HEK293 (cell line): ENCODE results near the gene SCP2D1.

Source experiments
- CTCF ChIA-PET: fragments of 350-600 bp; formaldehyde crosslinking; extraction: SDS; loops from one replicate; lab custom pipeline; 2021; ENCODE audit warnings: antibody characterized with exemption; lab: Yijun Ruan, JAX
- POLR2A ChIA-PET: fragments of 300-600 bp; formaldehyde crosslinking; extraction: SDS; loops from one replicate; lab custom pipeline; 2020; ENCODE audit warnings: antibody characterized with exemption, inconsistent platforms; lab: Yijun Ruan, JAX
- H3K27ac ChIP-seq: fragments of 200-500 bp; sonication (Bioruptor generic); 2 replicates; pipeline ENCODE4 v1.5.1; 2014; ENCODE audit warnings: low read depth, low read length, control low read depth, inconsistent platforms; ENCODE audit errors: extremely low read depth
- H3K36me3 ChIP-seq, 2 experiments: fragments of 200-500 bp in 1 of 2; sonication (Bioruptor generic) in 1 of 2; 1 replicate in 1 of 2; 2 replicates in 1 of 2; pipeline ENCODE4 v1.5.1; 2014 to 2017; ENCODE audit warnings: inconsistent platforms in 2 of 2, low read length in 2 of 2; ENCODE audit not compliant: control insufficient read depth in 2 of 2, insufficient read depth in 1 of 2
- H3K4me1 ChIP-seq: fragments of 200-500 bp; sonication (Bioruptor generic); 2 replicates; pipeline ENCODE4 v1.5.1; 2014; ENCODE audit warnings: mild to moderate bottlenecking, low read length, inconsistent platforms; ENCODE audit not compliant: control insufficient read depth, insufficient read depth
- H3K4me3 ChIP-seq: 2 replicates; pipeline ENCODE4 v1.5.1; 2011; ENCODE audit warnings: low read depth, mild to moderate bottlenecking, control low read depth, low read length, moderate library complexity
- H3K9me3 ChIP-seq: fragments of 200-500 bp; sonication (Bioruptor generic); 2 replicates; pipeline ENCODE4 v1.5.1; 2014; ENCODE audit warnings: low read depth, low read length, inconsistent platforms; ENCODE audit not compliant: control insufficient read depth, insufficient read depth
- KLF7 ChIP-seq: fragments of 450-650 bp; formaldehyde crosslinking; IDR thresholded peaks from 2 replicates; pipeline ENCODE4 v1.5.1; 2016; ENCODE audit warnings: missing biosample characterization, missing genetic modification characterization, borderline replicate concordance
- PBX3 ChIP-seq: sonication (generic); formaldehyde crosslinking; IDR thresholded peaks from 2 replicates; pipeline ENCODE4 v1.8.1; 2022; ENCODE audit warnings: mild to moderate bottlenecking, moderate library complexity, missing genetic modification reagents
- SALL2 ChIP-seq: fragments of 450-650 bp; formaldehyde crosslinking; IDR thresholded peaks from 2 replicates; pipeline ENCODE4 v1.5.0; 2017; ENCODE audit warnings: missing biosample characterization, mild to moderate bottlenecking, missing genetic modification characterization, borderline replicate concordance
- SP2 ChIP-seq: fragments of 450-650 bp; formaldehyde crosslinking; IDR thresholded peaks from 2 replicates; pipeline ENCODE4 v1.5.1; 2016; ENCODE audit warnings: missing biosample characterization, missing genetic modification characterization
- YY1 ChIP-seq: fragments of 450-650 bp; formaldehyde crosslinking; IDR thresholded peaks from 2 replicates; pipeline ENCODE4 v1.5.1; 2018; ENCODE audit warnings: missing biosample characterization, missing genetic modification characterization
- ZFP41 ChIP-seq: fragments of 450-650 bp; formaldehyde crosslinking; IDR thresholded peaks from 2 replicates; pipeline ENCODE4 v1.5.1; 2016; ENCODE audit warnings: missing biosample characterization, missing genetic modification characterization, borderline replicate concordance
- ZIC2 ChIP-seq: fragments of 450-650 bp; formaldehyde crosslinking; IDR thresholded peaks from 2 replicates; pipeline ENCODE4 v1.5.1; 2016; ENCODE audit warnings: missing biosample characterization, missing genetic modification characterization
- ZNF146 ChIP-seq: fragments of 450-650 bp; formaldehyde crosslinking; IDR thresholded peaks from 2 replicates; pipeline ENCODE4 v1.5.1; 2016; ENCODE audit warnings: missing biosample characterization, missing genetic modification characterization
- ZNF24 ChIP-seq: fragments of 450-650 bp; formaldehyde crosslinking; IDR thresholded peaks from 2 replicates; pipeline ENCODE4 v1.5.1; 2016; ENCODE audit warnings: missing biosample characterization, missing genetic modification characterization
- TF ChIP-seq, protein P1 (sequence below): fragments of 450-650 bp; formaldehyde crosslinking; optimal IDR thresholded peaks from 2 replicates; pipeline ENCODE3; 2016; ENCODE audit warnings: missing biosample characterization, mild to moderate bottlenecking, missing genetic modification characterization
- TF ChIP-seq, protein P2 (sequence below): fragments of 450-650 bp; formaldehyde crosslinking; conservative IDR thresholded peaks from 2 replicates; pipeline ENCODE4 v1.5.1; 2016; ENCODE audit warnings: low read depth, missing biosample characterization, missing genetic modification characterization

Gene SCP2D1

GRCh38 chr20:18815194-18815942 is 1.8 kb downstream of the SCP2D1 start:
- TF ChIP-seq ZFP41 (no peak), ZNF146 (tag by site-specific recombination) (peak; percentile 81), ZNF24 (peak; percentile 70)
- H3K4me3 ChIP-seq = no peak overlapping the region
- H3K27ac ChIP-seq = no peak overlapping the region
- ChIA-PET POLR2A (no interaction called here), CTCF (no interaction called here)
- no peaks in the 10 kb centered on the region for H3K36me3 ChIP-seq
- H3K4me1 ChIP-seq = no peaks in the 10 kb centered on the region
- no peaks in the 10 kb centered on the region for H3K9me3 ChIP-seq

DNA sequence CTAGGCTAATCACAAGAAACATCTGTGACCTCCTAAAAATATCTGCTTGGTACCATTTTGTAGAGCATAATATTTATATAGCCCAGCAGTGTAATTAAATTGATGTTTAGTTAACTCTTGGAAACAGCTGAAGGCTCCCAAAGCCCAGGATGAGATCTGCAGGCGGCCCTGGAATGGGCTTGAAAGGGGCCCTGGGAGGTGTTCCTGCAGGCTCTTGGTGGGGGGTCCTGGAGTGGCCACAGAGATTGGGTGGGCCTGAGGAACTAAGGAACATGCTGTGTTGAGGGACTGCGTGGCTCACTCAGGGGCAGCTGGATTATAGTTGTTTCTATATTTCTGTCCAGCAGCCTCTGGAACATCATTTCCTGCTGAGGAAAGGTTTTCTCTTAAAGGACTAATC is 9.2 kb downstream of the SCP2D1 start:
- H3K9me3 ChIP-seq = no peaks in the 10 kb centered on the region
- no peak for TF ChIP-seq KLF7 (tag by site-specific recombination)
- no peak for TF ChIP-seq SALL2 (tag by site-specific recombination)
- TF ChIP-seq YY1 (tag by site-specific recombination) = no peak
- TF ChIP-seq PBX3 (CRISPR knock-in tag) = no peak
- TF ChIP-seq ZIC2 (tag by site-specific recombination) = peak; percentile 66
- TF ChIP-seq, all 188 proteins: peak for 1
- Histone ChIP-seq H3K4me1 (no peaks in the 10 kb centered on the region), H3K27ac (no peak overlapping the region), H3K4me3 (no peak overlapping the region), H3K36me3 (no peaks in the 10 kb centered on the region)
- CTCF ChIA-PET = no interaction called here
- POLR2A ChIA-PET = no interaction called here

GRCh38 chr20:18831830-18832499 is 18.4 kb downstream of the SCP2D1 start:
- ChIA-PET POLR2A (no interaction called here), CTCF (no interaction called here)
- no peak for TF ChIP-seq SP2 (tag by site-specific recombination)
- TF ChIP-seq, protein P1, sequence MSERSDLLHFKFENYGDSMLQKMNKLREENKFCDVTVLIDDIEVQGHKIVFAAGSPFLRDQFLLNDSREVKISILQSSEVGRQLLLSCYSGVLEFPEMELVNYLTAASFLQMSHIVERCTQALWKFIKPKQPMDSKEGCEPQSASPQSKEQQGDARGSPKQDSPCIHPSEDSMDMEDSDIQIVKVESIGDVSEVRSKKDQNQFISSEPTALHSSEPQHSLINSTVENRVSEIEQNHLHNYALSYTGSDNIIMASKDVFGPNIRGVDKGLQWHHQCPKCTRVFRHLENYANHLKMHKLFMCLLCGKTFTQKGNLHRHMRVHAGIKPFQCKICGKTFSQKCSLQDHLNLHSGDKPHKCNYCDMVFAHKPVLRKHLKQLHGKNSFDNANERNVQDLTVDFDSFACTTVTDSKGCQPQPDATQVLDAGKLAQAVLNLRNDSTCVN (tag by site-specific recombination) = no peak
- TF ChIP-seq, protein P2, sequence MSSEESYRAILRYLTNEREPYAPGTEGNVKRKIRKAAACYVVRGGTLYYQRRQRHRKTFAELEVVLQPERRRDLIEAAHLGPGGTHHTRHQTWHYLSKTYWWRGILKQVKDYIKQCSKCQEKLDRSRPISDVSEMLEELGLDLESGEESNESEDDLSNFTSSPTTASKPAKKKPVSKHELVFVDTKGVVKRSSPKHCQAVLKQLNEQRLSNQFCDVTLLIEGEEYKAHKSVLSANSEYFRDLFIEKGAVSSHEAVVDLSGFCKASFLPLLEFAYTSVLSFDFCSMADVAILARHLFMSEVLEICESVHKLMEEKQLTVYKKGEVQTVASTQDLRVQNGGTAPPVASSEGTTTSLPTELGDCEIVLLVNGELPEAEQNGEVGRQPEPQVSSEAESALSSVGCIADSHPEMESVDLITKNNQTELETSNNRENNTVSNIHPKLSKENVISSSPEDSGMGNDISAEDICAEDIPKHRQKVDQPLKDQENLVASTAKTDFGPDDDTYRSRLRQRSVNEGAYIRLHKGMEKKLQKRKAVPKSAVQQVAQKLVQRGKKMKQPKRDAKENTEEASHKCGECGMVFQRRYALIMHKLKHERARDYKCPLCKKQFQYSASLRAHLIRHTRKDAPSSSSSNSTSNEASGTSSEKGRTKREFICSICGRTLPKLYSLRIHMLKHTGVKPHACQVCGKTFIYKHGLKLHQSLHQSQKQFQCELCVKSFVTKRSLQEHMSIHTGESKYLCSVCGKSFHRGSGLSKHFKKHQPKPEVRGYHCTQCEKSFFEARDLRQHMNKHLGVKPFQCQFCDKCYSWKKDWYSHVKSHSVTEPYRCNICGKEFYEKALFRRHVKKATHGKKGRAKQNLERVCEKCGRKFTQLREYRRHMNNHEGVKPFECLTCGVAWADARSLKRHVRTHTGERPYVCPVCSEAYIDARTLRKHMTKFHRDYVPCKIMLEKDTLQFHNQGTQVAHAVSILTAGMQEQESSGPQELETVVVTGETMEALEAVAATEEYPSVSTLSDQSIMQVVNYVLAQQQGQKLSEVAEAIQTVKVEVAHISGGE (tag by site-specific recombination) = no peak
- Histone ChIP-seq H3K9me3 (no peaks in the 10 kb centered on the region), H3K27ac (no peak overlapping the region), H3K36me3 (no peaks in the 10 kb centered on the region), H3K4me3 (no peak overlapping the region), H3K4me1 (no peaks in the 10 kb centered on the region)
